HG03175 (cell line): Measurements from ENCODE around the gene TKFC.

ENCODE experiments used
- ATAC-seq: cut with Tn5 transposase; IDR thresholded peaks from one replicate; pipeline ENCODE4 v1.9.1; 2021; ENCODE audit warnings: mild to moderate bottlenecking, moderate library complexity; ENCODE audit not compliant: unreplicated experiment

The TKFC gene

DNA sequence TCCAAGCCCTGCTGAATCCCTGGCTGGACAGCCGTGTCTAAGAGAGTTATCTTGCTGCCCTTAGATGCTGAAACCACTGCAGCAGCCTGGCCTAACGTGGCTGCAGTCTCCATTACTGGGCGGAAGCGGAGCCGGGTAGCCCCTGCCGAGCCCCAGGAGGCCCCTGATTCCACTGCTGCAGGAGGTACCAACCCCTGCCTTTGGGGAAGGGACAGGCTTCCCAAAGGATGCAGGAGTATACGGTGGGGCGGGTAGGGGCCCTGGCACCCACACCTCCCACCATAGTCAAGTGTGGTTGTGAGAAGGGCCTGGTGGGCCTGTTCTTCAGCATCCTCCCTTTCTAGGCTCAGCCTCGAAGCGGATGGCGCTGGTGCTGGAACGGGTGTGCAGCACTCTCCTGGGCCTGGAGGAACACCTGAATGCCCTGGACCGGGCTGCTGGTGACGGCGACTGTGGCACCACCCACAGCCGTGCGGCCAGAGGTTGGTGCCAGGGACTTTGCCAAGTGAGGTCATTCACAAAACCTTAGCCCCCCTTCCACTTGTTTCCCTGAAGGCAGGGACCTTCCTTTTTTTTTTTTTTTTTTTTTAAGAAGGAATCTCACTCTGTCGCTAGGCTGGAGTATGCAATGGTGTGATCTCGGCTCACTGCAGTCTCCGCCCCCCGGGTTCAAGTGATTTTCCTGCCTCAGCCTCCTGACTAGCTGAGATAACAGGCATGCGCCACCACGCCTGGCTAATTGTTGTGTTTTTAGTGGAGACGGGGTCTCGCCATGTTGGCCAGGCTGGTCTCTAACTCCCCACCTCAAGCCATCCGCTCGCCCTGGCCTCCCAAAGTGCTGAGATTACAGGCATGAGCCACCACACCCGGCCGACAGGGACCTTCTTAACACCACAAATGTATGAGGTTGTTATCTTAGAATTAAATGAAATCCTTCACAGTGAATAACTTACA is 11.0 kb downstream of the TKFC start:
- no peak for ATAC-seq

DNA sequence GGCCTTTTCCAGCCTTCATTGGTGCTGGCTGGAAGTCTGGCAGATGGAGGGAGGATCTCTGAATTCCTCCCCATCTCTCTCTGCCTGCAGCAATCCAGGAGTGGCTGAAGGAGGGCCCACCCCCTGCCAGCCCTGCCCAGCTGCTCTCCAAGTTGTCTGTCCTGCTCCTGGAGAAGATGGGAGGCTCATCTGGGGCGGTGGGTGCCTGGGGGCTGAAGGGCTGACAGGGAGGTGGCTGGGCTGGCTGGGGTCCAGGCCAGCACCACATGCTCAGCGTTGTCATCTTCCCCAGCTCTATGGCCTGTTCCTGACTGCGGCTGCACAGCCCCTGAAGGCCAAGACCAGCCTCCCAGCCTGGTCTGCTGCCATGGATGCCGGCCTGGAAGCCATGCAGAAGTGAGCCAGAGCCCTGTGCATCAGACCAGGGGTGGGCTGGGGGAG is 12.2 kb downstream of the TKFC start:
- ATAC-seq: no peak

DNA sequence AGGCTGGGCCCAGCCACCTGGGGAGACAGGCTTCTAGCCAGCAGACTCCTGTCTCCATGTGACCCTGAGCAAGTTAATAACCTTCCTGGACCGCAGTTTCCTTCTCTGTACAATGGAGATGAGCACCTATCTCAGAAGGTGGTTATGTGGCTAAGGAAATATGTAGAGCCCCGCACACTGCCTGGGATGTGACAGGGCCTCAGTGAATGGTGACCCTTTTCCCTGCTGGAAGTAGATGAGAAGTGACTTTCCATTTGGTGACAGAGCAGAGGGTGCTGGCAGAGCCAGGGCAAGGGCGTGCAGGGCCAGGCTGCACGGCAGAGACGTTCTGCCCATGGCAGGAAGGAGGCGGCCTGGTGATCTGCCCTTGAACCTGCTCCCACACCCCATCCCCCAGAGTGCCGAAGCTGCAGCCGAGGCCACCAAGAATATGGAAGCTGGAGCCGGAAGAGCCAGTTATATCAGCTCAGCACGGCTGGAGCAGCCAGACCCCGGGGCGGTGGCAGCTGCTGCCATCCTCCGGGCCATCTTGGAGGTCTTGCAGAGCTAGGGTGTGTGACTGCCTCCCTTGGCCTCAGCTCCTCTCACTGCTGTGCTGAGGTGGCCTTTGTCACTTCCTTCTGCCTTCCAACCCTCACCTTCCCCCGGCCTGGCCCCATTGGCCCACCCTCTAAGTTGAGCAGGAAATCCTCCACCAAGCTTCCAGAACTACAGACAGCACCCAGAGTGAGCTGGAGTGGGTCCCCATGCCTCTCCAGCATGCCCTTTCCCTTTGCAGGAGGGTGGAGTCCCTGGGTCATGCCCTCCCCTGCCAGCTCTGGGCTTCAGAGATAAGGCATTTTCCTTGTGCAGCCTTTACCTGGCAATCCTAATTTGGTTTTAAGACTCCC is 13.2 kb downstream of the TKFC start:
- no peak for ATAC-seq

DNA sequence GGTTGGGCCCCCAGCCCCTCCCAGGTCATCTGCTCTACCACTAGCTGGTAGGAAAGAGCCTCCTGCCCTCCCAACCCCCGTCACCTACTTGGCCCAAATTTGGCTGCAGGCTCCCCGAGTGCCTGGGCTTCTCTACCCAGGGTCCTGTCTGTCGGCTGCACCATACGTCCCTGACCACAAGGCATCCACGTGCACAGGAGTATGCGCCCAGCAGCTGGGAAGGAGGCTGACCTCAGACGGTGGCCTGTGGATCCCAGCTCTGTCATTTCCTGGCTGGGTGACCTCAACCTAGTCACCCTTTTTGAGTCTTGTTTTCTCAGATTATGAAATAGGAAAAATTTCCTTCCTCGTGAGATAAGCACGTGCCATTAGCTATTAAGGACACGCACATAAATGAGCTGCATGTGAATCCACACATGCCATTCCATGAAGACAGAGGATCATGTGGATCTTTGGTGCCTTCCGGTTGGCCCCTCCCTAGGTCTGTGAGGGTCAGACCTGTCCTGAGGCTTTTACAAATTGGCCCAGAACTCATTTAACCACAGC is 15.0 kb downstream of the TKFC start:
- no peak for ATAC-seq

DNA sequence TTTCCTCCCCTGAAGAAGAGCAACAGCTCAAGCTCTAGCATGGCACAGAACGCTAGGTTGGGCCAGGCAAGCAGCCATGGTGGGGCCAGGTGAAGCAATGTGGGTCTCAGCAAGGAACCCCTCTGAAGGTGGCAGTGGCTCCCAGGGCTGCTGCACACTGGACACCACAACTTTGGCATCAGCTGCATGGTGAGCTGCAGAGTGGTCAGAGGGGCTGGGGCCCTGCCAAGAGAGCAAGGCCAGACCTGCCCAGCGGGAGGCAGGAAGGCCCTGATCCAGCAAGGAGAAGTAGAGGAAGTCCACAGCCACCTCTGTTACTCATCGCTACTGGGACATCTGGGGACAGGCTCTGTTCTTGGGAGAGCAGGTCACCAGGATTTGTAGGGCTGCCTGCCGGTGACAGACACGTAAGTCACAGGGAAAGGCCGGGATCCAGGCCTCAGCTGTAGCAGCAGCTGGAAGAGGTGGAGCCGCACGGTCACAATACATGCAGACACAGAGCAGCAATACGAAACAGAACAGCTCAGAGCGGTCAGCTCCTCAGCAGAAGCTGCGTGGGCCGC is 16.2 kb downstream of the TKFC start:
- ATAC-seq: no peak

DNA sequence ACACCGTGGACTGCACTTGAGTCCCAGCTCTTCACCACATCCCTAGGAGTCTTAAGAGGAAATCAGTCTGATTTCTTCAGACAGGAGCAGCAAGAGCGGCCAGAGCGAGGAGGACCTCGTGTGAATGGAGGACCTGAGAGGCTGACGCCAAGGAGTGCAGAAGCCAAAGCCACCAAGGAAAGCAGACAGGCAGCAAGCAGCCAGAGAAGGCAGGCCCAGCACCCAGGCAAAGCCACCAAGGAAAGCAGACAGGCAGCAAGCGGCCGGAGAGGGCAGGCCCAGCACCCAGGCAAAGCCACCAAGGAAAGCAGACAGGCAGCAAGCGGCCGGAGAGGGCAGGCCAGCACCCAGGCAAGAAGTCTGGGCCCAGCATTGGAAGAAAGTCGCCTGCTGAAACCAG is 16.9 kb downstream of the TKFC start:
- ATAC-seq: no peak

DNA sequence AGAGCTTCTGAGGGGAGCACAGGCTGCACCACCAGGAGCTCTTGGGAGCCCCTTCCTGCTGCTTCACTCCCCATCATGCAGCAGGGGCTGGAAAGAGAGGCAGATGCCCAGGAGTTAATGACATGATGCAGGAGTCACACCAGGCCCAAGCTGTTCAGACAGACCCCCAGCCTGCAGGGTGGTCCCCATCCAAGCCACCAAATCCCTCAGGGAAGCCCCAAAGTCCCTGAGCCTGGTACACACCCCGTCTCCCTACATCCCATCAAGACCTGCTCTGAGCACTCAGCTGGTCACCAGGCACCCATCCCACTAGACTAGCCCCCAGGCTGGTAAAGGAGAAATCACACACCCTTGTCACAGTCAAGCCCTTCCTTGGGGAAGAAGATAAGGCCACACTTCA is 17.3 kb downstream of the TKFC start:
- ATAC-seq: no peak

DNA sequence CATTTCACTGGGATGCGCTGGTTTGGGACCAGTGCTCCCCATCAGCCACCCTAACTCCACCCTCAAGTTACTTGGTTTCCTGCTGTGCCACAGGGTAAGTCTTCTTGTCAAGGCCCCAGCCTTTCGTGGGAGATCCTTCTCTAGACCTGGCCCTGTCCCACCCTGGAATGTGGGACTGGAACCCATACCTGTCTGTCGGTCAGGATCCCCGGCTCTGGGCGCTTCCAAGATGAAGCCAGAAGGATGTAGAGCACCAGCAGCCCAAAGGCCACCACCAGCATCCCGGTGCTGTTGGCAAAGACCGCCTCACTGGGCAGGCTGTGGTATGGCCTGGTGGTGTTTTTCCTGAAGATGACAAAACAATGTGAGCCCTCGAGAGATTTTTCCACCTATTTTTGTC is 17.8 kb downstream of the TKFC start:
- ATAC-seq: no peak

DNA sequence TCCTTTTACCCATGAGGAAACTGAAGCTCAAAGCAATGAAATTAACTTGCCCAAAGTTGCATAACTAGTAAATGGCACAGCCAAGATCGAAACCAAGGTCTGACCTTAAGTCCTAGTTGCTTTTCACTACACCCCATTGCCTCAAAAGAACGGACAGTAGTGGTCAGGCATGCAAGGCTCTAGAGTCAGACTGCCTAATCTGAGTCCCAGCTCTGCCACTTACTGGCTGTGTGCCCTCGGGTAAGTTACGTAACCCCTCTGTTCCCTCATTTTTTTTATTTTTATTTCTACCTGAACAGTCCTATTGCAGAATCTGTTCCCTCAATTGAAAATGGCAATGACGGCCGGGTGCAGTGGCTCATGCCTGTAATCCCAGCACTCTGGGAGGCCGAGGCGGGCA is 19.0 kb downstream of the TKFC start:
- ATAC-seq: no peak

DNA sequence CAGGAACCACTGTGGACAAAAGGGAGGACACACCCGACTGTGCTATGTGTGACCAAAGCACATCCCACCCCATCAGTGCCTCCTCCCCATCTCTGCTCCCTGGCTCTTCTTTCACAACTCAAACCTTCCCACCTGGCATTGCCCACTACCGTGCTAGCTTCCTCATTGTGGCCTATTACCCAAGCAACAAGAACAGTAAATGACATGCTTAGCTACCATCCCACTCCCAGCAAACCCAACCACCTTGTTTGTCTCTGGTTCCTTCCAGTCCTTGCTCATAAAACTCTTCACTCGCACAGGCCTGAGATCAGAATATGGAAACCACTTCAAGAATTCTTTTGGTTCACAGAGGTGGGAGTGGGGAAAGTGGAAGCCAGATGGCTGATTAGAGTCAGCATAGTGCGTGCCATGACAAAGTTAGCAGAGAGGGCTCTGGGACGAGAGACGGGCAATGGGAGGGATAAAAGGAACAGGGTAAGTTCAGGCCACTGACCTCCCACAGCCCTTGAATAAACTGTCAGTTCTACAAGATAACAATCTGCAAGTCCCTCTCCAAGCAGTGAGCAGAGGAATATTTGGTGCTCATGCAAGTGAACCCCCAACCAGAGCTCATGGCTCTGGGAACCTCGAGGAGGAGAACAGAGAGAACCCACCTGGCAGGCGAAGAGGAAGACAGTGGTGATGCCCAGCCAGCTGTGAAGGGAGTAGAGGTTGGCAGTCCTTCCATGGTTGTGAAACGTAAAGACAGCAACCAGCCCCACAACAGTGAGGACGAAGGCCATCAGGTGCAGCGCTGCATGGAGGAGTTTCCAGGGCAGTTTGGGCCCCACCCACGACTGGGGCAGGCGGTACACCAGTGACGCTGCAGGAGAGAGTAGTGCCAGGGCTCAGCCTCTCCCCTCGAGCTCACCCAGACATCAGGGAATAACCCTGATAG is 20.4 kb downstream of the TKFC start:
- ATAC-seq: no peak

DNA sequence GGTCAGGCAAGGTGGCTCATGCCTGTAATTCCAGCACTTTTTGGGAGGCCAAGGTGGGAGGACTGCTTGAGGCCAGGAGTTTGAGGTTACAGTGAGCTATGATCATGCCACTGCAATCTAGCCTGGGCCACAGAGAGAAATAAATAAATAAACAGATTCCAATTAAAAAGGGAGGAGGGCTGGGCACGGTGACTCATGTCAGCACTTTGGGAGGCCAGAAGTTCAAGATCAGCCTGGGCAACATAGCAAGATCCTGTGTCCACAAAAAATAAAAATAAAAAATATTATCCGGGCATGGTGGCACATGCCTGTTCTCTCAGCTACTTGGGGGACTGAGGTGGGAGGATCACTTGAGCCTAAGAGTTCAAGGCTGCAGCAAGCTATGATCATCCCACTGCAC is 21.2 kb downstream of the TKFC start:
- ATAC-seq: no peak

DNA sequence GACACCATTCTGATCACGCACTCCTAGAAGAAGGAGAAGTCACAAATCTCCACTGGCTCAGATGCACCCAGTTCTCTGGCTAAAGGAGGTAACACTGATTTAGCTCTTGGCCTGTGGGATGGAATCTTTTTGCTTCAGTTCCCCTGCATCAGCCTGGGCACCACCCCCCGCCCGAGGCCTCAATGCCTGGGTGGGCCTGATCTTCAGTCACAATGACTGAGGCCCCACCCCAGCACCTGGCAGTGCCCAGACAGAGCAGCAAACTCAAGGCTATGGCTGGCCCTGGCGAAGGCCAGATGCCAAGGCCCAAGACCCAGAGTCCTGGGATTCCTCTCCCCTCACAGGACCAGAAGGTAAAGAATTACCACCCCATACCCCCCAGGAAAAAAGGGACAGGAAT is 23.7 kb downstream of the TKFC start:
- ATAC-seq: no peak

DNA sequence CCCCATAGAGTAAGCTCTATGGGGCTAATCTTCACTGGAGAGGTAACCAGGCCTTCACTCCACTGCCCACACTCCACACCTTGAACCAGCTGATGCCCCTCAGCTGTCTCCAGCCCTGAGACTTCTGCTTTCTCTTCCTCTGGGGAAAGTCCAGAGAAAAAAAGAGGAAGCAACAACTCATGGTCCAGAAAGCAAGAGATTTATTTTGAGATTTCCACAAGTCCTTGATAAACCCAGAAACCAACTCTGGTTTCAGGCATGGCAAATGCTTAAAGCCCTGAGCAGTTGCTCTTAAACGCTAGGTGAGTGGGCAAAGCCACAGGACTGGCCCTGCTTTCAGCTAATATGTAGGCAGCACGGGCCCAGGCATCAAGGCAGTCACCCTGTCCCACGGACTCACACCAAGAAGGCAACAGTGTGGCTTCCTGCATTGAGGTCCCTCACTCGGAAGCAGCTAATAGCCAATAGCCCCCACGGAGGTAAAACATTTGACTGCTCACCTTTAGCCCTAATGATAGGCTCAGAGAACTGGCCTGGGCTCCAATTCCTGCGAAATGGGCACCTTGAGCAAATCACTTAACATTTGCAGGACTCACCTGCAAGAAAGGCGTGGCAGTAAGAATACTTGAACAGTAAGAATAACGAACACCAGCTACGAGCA is 24.3 kb downstream of the TKFC start:
- peak; percentile 50 for ATAC-seq

DNA sequence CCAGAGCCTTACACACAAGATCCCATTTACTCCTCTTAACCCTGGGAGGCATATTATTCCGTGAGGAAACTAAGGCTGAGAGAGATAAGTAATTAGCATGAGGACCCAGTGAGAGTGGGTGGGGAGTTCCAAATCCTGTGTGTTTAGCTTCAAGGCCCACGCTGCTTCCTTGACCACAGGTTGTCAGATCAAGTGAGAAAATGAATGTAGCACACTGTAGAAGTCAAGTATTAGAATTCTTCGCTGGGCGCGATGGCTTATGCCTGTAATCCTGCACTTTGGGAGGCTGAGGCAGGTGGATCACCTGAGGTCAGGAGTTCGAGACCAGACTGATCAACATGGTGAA is 24.8 kb downstream of the TKFC start:
- ATAC-seq: no peak

DNA sequence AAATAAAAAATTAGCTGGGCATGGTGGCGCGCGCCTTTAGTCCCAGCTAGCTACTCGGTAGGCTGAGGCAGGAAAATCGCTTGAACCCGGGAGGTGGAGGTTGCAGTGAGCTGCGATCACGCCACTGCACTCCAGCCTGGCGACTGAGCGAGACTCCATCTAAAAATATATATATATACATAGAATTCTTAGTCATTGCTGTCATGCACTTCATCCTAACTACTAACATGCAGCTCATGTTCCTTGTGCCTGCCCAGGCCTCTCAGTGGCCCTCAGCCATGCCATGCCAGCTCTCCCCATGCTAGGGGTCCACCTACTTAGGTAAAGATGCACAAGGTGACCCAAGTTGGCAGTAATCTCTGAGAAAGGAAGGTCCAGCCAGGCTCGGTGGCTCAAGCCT is 25.5 kb downstream of the TKFC start:
- no peak for ATAC-seq

DNA sequence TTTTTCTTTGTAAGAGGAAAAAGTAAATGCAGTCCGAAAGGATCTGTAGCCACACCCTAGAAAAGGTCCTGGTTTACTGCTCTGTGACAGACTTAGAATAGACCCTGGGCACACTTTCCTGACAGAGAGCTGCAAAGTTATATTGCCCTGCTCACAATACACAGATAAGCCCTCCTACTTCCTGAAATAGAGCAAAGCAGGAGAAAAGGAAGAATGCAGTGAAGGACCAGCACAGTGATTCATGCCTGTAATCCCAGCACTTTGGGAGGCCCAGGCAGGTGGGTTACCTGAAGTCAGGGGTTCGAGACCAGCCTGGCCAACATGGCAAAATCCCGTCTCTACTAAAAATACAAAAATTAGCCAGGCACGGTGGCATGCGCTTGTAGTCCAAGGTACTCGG is 26.5 kb downstream of the TKFC start:
- no peak for ATAC-seq

DNA sequence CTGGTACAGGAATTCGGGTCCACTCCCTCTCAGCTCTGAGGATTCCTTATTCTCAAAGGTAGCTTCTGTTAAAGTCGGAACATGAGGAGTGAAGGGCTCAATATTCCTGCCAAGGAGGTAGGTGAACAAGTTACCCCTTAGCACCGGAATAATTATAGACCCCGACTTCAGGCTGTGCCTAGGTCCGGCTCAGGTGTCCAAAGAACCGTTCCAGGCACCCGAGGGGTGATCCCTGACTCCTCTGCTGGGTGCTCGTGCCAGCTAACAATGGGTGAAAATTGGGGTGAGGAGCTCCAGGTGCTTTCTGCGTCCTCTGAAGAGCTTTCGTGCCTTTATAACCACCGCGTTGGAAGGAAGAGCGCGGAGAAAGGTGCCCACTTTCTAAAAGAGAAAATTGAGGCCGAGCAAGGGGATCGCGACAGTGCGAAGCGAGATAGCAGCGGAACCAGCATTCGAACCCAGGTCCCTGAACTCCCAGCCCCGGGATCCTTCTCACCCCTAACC is 28.3 kb downstream of the TKFC start:
- ATAC-seq: no peak

DNA sequence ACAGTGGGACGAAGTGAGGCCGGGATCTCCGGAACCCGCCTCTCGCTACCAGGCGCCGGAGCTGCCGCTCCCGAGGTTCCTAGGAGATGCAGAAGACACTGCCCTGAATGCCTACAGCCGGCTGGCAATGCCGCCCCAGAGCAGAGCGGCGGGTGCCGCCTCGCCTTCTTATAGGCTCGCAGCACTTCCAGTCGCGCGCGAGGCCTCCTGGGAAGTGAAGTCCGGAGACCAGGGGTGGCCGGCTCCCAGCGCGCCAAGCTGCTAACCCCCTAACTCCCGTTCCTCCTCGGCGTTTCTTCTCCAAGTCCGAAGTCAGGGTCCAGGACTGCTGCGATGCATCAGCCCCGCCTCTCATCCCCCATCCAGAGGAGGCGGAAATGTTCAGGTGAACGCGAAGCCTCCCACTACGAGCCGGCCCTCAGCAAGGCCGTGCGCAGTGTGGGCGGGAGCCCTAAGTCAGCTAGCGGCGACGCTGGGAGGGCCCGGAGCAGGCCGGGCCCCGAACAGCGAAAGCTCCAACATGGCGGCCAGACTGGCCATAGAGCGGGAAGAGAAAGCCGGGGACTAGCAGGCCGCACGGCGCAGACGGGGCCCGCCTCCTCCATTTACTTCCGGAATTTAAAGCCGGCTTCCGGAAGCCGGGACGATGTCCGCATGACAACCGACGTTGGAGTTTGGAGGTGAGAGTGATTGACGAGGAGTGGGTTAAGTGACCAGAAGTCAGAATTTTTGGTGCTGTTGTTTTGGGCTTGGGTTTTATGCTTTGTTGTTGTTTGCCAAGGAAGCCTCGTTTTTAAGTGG is 28.9 kb downstream of the TKFC start, which contains the start of the genes CYB561A3 and TMEM138:
TSS of gene CYB561A3 (minus strand) at position 142 of the 801 bp plus-strand sequence. CDS start 5,169 bp downstream, outside the sequence.
TSS of gene TMEM138 (plus strand) at position 634 of the 801 bp plus-strand sequence. CDS start 2,017 bp downstream, outside the sequence.
- ATAC-seq: peak; percentile 88
